Common myeloid progenitor, CD34-positive (primary cell): Measurements from ENCODE around the gene CDH19.
A peak's percentile ranks its signal among the peaks of the same experiment; 100 is the strongest.

Source experiments
- CTCF ChIA-PET: fragments of 350-600 bp; sonication (Branson Sonifier 250); formaldehyde crosslinking; loops from one replicate; lab custom pipeline; 2021; ENCODE audit warnings: antibody characterized with exemption; lab: Charles Lee
- POLR2A ChIA-PET: fragments of 350-600 bp; sonication (Branson Sonifier 250); formaldehyde crosslinking; loops from one replicate; lab custom pipeline; 2021; ENCODE audit warnings: antibody characterized with exemption; lab: Charles Lee
- DNase-seq, 3 donors: peaks; one replicate each; pipeline versions ENCODE4 v3.0.0 to v3.0.0-alpha.2; 2013
- H3K27ac ChIP-seq, 2 experiments: 1 replicate in 1 of 2; 2 replicates in 1 of 2; pipeline ENCODE4 v1.7.0; 2013; ENCODE audit warnings: inconsistent platforms in 2 of 2, low read length in 2 of 2, mild to moderate bottlenecking in 2 of 2, low read depth in 1 of 2, moderate library complexity in 1 of 2; ENCODE audit not compliant: severe bottlenecking in 2 of 2, insufficient read depth in 1 of 2, poor library complexity in 1 of 2
- H3K27me3 ChIP-seq, 5 experiments: replicated peaks in 2 of 5; 1 replicate in 3 of 5; 2 replicates in 2 of 5; pipeline versions ENCODE4 v1.6.1 to v1.7.0; 2013; ENCODE audit warnings: low read length in 4 of 5, mild to moderate bottlenecking in 2 of 5, moderate library complexity in 2 of 5, inconsistent platforms in 1 of 5; ENCODE audit not compliant: insufficient read depth in 5 of 5, control insufficient read depth in 4 of 5
- H3K36me3 ChIP-seq, 4 experiments: 1 replicate in 2 of 4; 2 replicates in 2 of 4; pipeline versions ENCODE4 v1.6.1 to v1.7.0; 2013; ENCODE audit warnings: low read length in 3 of 4, control low read depth in 1 of 4, mild to moderate bottlenecking in 1 of 4; ENCODE audit not compliant: control insufficient read depth in 4 of 4, insufficient read depth in 4 of 4
- H3K4me1 ChIP-seq, 4 experiments: 1 replicate in 3 of 4; 2 replicates in 1 of 4; pipeline versions ENCODE4 v1.6.1 to v1.7.1; 2013; ENCODE audit warnings: low read length in 3 of 4, mild to moderate bottlenecking in 3 of 4, control low read depth in 1 of 4, inconsistent platforms in 1 of 4, moderate library complexity in 1 of 4; ENCODE audit not compliant: control insufficient read depth in 4 of 4, insufficient read depth in 4 of 4; ENCODE audit errors: control extremely low read depth in 1 of 4
- H3K4me3 ChIP-seq, 7 experiments: 1 replicate in 4 of 7; 2 replicates in 3 of 7; pipeline versions ENCODE4 v1.5.1 to v1.7.0; 2013; ENCODE audit warnings: mild to moderate bottlenecking in 7 of 7, low read length in 6 of 7, moderate library complexity in 6 of 7, inconsistent platforms in 2 of 7, low read depth in 2 of 7, control low read depth in 1 of 7; ENCODE audit not compliant: insufficient read depth in 4 of 7, control insufficient read depth in 1 of 7; ENCODE audit errors: extremely low read depth in 1 of 7
- H3K9me3 ChIP-seq, 5 experiments: 1 replicate in 4 of 5; 2 replicates in 1 of 5; pipeline versions ENCODE4 v1.6.1 to v1.7.1; 2013; ENCODE audit warnings: low read length in 4 of 5, mild to moderate bottlenecking in 2 of 5, inconsistent platforms in 1 of 5, low read depth in 1 of 5, moderate library complexity in 1 of 5; ENCODE audit not compliant: control insufficient read depth in 4 of 5, insufficient read depth in 2 of 5; ENCODE audit errors: control extremely low read depth in 1 of 5
- WGBS: methylation state at CpG from one replicate; pipeline ENCODE4 v1.1.5; 2013; ENCODE audit not compliant: insufficient coverage; 5-methylcytosine and 5-hydroxymethylcytosine counted together

CDH19 gene

DNA sequence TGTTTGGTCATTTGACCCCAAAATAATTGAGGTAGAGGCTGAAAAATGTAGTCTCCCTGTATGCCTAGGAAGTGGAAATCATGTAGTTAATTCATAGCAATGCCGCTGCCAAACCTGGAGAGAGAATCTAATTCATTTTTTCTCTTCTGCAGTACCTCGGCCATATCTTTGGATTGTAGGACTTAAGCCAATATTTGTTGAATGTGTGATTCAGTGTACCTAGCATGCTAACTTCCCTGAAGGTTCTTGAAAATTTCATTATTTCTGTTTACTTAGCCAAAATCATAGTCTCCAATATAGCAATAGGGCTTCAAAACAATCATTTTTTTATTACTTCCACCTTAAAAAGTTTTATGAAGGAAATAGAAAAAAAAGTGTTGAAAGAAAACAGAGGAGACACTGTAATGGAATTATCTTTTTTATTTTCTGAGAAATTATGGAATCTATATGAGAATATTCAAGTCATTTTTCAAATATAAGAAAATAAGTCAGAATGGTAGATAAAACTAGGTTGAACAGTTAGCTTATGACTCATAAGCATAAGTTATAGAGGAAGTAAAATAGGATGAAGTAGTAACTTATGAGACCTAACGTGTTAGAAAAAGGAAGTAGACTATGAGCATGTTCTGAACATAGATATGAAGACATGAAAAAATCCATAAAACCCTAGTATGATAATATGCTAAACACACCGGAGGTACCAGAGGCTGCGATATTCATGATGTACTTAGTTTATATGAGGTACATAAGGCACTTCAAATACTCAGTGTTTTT lies 35.2 kb upstream of the CDH19 start:
- Histone ChIP-seq H3K36me3 (no peaks in the 10 kb centered on the region), H3K27ac (peak overlapping the region in 1 of 2 experiments; percentile 32), H3K4me1 (peaks cover 0 to 25% (median 13%) of the 10 kb centered on the region in 4 experiments), H3K27me3 (no peaks in the 10 kb centered on the region), H3K4me3 (no peak overlapping the region), H3K9me3 (no peaks in the 10 kb centered on the region)
- POLR2A ChIA-PET: no interaction called here
- 100% methylated on average over 1 of the region's 5 CpGs for WGBS
- DNase-seq: peak; percentile 43 to 88 (median 78)
- CTCF ChIA-PET: no interaction called here

DNA sequence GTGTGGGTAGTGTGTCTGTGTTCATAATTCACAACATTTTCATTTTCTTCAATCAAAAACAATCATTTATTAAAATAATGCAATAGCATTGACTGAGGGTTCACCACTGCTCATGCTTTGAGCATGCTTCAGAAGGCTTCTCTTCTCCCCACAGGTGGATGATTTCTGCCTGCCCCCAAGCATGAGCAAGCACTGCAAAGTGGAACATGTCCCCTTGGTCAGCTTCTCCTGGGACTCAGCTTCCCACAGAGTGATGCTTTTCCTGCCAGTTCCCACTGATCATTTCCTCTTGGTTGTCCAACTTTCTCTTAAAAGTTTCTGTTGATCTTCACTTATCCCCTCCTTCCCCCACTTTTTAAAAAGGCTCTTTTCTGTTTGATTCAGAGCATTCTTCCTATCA lies 31.5 kb upstream of the CDH19 start:
- H3K27me3 ChIP-seq: no peaks in the 10 kb centered on the region
- ChIA-PET CTCF (no interaction called here), POLR2A (no interaction called here)
- no peak overlapping the region for H3K27ac ChIP-seq
- H3K9me3 ChIP-seq: no peaks in the 10 kb centered on the region
- H3K4me1 ChIP-seq: peaks cover 0 to 28% (median 9%) of the 10 kb centered on the region in 4 experiments
- H3K36me3 ChIP-seq: no peaks in the 10 kb centered on the region
- DNase-seq: no peak
- H3K4me3 ChIP-seq: no peak overlapping the region

DNA sequence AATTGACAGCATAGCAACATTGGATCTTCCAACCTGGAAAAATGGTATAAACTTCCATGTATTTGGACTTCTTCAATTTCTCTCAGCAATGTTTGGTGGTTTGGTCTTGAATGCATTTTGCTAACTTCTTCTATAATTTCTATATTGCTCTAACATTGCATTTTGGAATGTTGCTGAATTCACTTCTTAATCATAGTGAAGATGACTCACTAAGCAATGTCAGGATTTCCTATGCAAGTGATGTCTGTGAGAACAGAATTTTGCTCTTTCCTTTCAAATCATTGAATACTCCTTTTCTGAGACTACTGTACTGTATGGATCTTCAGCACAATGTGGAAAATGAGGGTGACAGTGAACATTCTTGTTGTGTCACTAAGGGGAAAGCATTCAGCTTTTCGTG lies 28.9 kb upstream of the CDH19 start:
- Histone ChIP-seq H3K9me3 (peaks cover 0 to 2% (median 0%) of the 10 kb centered on the region in 5 experiments), H3K27ac (no peak overlapping the region), H3K4me3 (no peak overlapping the region), H3K36me3 (no peaks in the 10 kb centered on the region), H3K4me1 (peaks cover 0 to 18% (median 2%) of the 10 kb centered on the region in 4 experiments), H3K27me3 (no peaks in the 10 kb centered on the region)
- no CpG with 5 or more reads among the region's 1 CpG for WGBS
- POLR2A ChIA-PET: no interaction called here
- CTCF ChIA-PET: interaction anchor here (1.4 kb wide), 1 partner anchor 907 kb away, joined by 3 read pairs; no protein-coding TSS in a partner anchor
- no peak for DNase-seq

- WGBS: no CpG with 5 or more reads among the region's 1 CpG
- peaks cover 0 to 18% (median 2%) of the 10 kb centered on the region in 4 experiments for H3K4me1 ChIP-seq
- POLR2A ChIA-PET: no interaction called here
Observed at GRCh38 chr18:66630831-66631230, 26.9 kb upstream of the CDH19 start.

DNA sequence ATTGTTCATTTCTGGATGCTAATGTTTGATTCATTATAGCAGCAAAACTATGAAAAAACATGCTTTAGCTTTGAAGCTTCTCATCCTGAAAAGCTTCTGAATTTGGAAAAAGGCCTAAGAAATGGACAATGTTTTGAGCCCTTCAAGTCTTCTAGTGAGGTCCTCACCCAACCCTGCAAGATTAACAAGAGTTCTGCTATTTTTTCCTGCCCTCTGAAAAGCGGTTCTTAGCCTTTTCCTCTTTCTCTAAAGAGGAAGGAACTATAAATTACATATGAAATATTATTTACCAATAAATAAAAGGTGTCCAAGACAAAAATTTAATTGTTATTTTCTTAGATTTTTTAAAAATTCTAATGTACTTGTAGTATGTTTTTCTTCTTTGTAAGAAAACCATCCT lies 19.9 kb upstream of the CDH19 start:
- Histone ChIP-seq H3K27me3 (no peaks in the 10 kb centered on the region), H3K36me3 (no peaks in the 10 kb centered on the region), H3K4me1 (peaks cover 0 to 4% (median 3%) of the 10 kb centered on the region in 4 experiments), H3K9me3 (no peaks in the 10 kb centered on the region), H3K4me3 (no peak overlapping the region), H3K27ac (no peak overlapping the region)
- ChIA-PET POLR2A (interaction anchor here (0.7 kb wide), 1 partner anchor 32 kb away, joined by 5 read pairs; no protein-coding TSS in a partner anchor), CTCF (no interaction called here)
- peak in 2 of 3 donors; percentile 22 to 43 for DNase-seq
- no CpG with 5 or more reads among the region's 1 CpG for WGBS

More at GRCh38 chr18:66630831-66631230, 26.9 kb upstream of the CDH19 start:
- H3K27me3 ChIP-seq: no peaks in the 10 kb centered on the region
- CTCF ChIA-PET: no interaction called here
- H3K9me3 ChIP-seq: peaks cover 0 to 2% (median 0%) of the 10 kb centered on the region in 5 experiments
- H3K36me3 ChIP-seq: no peaks in the 10 kb centered on the region
- DNase-seq: peak; percentile 54 to 93 (median 87)
- H3K27ac ChIP-seq: no peak overlapping the region
- no peak overlapping the region for H3K4me3 ChIP-seq

- H3K27me3 ChIP-seq: no peaks in the 10 kb centered on the region
- ChIA-PET CTCF (interaction anchor here (1.2 kb wide), 1 partner anchor 11 kb away, joined by 3 read pairs; no protein-coding TSS in a partner anchor), POLR2A (interaction anchor here (0.7 kb wide), 1 partner anchor 67 kb away, joined by 4 read pairs; no protein-coding TSS in a partner anchor)
- DNase-seq: no peak
- H3K4me3 ChIP-seq: no peak overlapping the region
- WGBS: 87% methylated on average over 2 of the region's 12 CpGs
- no peak overlapping the region for H3K27ac ChIP-seq
- no peaks in the 10 kb centered on the region for H3K9me3 ChIP-seq
- H3K36me3 ChIP-seq: no peaks in the 10 kb centered on the region
- peaks cover 0 to 4% (median 3%) of the 10 kb centered on the region in 4 experiments for H3K4me1 ChIP-seq
Observed at GRCh38 chr18:66621816-66622576, 18.1 kb upstream of the CDH19 start.
